ENCODE data around the gene XYLT1.

DNA sequence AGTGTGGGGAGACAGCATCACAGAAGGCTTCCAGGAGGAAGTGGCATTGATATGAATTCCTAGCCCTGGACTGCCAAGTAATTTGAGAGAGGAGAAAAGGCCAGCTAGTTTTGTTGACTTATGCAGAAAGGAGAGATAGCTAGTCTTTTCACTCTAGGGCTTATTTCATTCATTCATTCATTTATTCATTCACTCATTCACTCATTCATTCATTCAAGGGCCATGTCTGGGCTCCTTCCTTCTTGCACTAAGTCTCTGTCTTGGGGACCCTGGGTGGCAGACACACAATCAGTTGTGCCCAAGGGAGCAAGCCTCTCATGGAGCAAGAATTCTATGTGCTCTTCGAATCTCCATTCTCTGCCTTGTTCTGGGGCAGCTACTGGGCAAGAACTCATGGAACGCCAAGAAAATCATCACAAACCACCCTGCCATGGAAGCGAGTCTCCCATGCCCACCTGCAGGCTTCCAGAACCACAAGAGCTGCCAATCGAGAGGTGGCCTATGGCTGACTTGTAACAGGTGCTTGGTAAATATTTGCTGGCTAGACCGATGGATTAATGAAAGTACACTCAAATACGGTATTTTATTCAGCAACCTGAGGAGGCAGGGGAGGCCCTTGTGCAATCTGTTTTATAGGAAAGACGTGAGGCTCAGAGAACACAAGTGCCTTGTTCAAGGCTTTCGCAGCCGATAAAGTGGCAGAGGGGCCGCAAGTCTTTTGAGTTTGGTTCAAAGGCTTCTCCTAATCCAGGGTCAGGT, 223.6 kb downstream of the XYLT1 start:
- TF ChIP-seq JUN (IDR thresholded peaks at IDR 0.05; ENCODE audit: low read depth, low read length), result no peak
- TF ChIP-seq, protein P1, sequence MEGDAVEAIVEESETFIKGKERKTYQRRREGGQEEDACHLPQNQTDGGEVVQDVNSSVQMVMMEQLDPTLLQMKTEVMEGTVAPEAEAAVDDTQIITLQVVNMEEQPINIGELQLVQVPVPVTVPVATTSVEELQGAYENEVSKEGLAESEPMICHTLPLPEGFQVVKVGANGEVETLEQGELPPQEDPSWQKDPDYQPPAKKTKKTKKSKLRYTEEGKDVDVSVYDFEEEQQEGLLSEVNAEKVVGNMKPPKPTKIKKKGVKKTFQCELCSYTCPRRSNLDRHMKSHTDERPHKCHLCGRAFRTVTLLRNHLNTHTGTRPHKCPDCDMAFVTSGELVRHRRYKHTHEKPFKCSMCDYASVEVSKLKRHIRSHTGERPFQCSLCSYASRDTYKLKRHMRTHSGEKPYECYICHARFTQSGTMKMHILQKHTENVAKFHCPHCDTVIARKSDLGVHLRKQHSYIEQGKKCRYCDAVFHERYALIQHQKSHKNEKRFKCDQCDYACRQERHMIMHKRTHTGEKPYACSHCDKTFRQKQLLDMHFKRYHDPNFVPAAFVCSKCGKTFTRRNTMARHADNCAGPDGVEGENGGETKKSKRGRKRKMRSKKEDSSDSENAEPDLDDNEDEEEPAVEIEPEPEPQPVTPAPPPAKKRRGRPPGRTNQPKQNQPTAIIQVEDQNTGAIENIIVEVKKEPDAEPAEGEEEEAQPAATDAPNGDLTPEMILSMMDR (IDR thresholded peaks at IDR 0.05; ENCODE audit: control extremely low read depth in 1 of 3, insufficient read depth in 1 of 3, low read depth in 1 of 3, low read length in 3 of 3), result no peak
- TF ChIP-seq, protein P2, sequence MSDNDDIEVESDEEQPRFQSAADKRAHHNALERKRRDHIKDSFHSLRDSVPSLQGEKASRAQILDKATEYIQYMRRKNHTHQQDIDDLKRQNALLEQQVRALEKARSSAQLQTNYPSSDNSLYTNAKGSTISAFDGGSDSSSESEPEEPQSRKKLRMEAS (IDR thresholded peaks at IDR 0.05), result no peak
- TF ChIP-seq, protein P3, sequence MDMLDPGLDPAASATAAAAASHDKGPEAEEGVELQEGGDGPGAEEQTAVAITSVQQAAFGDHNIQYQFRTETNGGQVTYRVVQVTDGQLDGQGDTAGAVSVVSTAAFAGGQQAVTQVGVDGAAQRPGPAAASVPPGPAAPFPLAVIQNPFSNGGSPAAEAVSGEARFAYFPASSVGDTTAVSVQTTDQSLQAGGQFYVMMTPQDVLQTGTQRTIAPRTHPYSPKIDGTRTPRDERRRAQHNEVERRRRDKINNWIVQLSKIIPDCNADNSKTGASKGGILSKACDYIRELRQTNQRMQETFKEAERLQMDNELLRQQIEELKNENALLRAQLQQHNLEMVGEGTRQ (IDR thresholded peaks at IDR 0.05; ENCODE audit: low read length), result no peak
- no peak for TF ChIP-seq SP2 (IDR thresholded peaks at IDR 0.05; ENCODE audit: low read length)
- TF ChIP-seq EZH2 (IDR thresholded peaks at IDR 0.05; ENCODE audit: low read depth, low read length, severe bottlenecking), result no peak
- TF ChIP-seq ZNF274 (IDR thresholded peaks at IDR 0.05; ENCODE audit: borderline replicate concordance, extremely low read depth, low read length), result no peak

Measured in H1 (cell line).